ENCODE results near the gene MOGAT3. TPM values are rescaled to one million over a fixed set of nuclear protein-coding genes. Genes with fewer than 3 reads are reported as not detected.

MOGAT3 gene
- not detected in 2 replicates for total RNA-seq (ENCODE audit: low replicate concordance)

GRCh38 chr7:101200862-101201599 is at the start of gene MOGAT3:
TSS of gene MOGAT3 (minus strand) at chr7:101201036. CDS start at chr7:101200854, 182 bp downstream.

GRCh38 chr7:101244375-101245146 is 43.7 kb upstream of the MOGAT3 start, which contains the start of gene FIS1:
TSS of gene FIS1 (minus strand) at chr7:101245081. CDS start at chr7:101245004, 77 bp downstream.

GRCh38 chr7:101237206-101238067 is 36.6 kb upstream of the MOGAT3 start, which contains the start of gene CLDN15:
TSS of gene CLDN15 (minus strand) at chr7:101237802. CDS start at chr7:101237581, 221 bp downstream.

GRCh38 chr7:101217388-101218235 is 16.8 kb upstream of the MOGAT3 start, which contains the start of the genes PLOD3 and ZNHIT1:
TSS of gene PLOD3 (minus strand) at chr7:101217581. CDS start at chr7:101217274, 307 bp downstream.
TSS of gene ZNHIT1 (plus strand) at chr7:101218165. CDS start at chr7:101218196, 31 bp downstream.

GRCh38 chr7:101180130-101180755 is 20.6 kb downstream of the MOGAT3 start, which contains the start of gene NAT16:
TSS of gene NAT16 (minus strand) at chr7:101180293. CDS start at chr7:101174807, 5,486 bp downstream.

GRCh38 chr7:101165075-101165957 is 35.5 kb downstream of the MOGAT3 start, which contains the start of gene VGF:
TSS of gene VGF (minus strand) at chr7:101165569. CDS start at chr7:101164843, 726 bp downstream.

GRCh38 chr7:101153969-101154692 is 46.7 kb downstream of the MOGAT3 start, which contains the start of gene AP1S1:
TSS of gene AP1S1 (plus strand) at chr7:101154476. CDS start at chr7:101154515, 39 bp downstream.

Other genes with a start within 250 kb of the MOGAT3 start
- gene MUC12, start 231.5 kb downstream of the MOGAT3 start, total RNA-seq (ENCODE audit: low replicate concordance): not detected in 2 replicates
- not detected in 2 replicates for gene MUC17, start 181.0 kb downstream of the MOGAT3 start, total RNA-seq (ENCODE audit: low replicate concordance)
- gene TRIM56, start 115.6 kb downstream of the MOGAT3 start, total RNA-seq (ENCODE audit: low replicate concordance): 17.8 and 64.6 TPM in 2 replicates
- gene SERPINE1, start 73.9 kb downstream of the MOGAT3 start, total RNA-seq (ENCODE audit: low replicate concordance): 68.8 and 1,526 TPM in 2 replicates
- gene AP1S1, start 46.6 kb downstream of the MOGAT3 start, total RNA-seq (ENCODE audit: low replicate concordance): 161 and 180 TPM in 2 replicates
- gene VGF, start 35.5 kb downstream of the MOGAT3 start, total RNA-seq (ENCODE audit: low replicate concordance): not detected in 2 replicates
- not detected in 2 replicates for gene NAT16, start 20.7 kb downstream of the MOGAT3 start, total RNA-seq (ENCODE audit: low replicate concordance)
- gene PLOD3, start 16.5 kb upstream of the MOGAT3 start, total RNA-seq (ENCODE audit: low replicate concordance): 58.6 and 97.9 TPM in 2 replicates
- gene ZNHIT1, start 17.1 kb upstream of the MOGAT3 start, total RNA-seq (ENCODE audit: low replicate concordance): 31.2 and 115 TPM in 2 replicates
- gene CLDN15, start 36.8 kb upstream of the MOGAT3 start, total RNA-seq (ENCODE audit: low replicate concordance): 1.6 and 3.0 TPM in 2 replicates
- 326 and 344 TPM in 2 replicates for gene FIS1, start 44.0 kb upstream of the MOGAT3 start, total RNA-seq (ENCODE audit: low replicate concordance)
- gene IFT22, start 120.8 kb upstream of the MOGAT3 start, total RNA-seq (ENCODE audit: low replicate concordance): 23.7 and 27.0 TPM in 2 replicates
- gene COL26A1, start 161.8 kb upstream of the MOGAT3 start, total RNA-seq (ENCODE audit: low replicate concordance): 0.08 TPM in 1 of 2 replicates, not detected in the other

Data from smooth muscle cell of the coronary artery (primary cell).